Measurements from ENCODE around the gene PNPLA7. TPM values are rescaled to one million over a fixed set of nuclear protein-coding genes. Genes with fewer than 3 reads are reported as not detected.

The PNPLA7 gene
- total and polyA plus RNA-seq, 10 of the 15 experiments (the other 5 are each of a cell fraction or from before 2014, with no cell fraction given) = 0.04 to 0.85 (median 0.19) TPM; not detected in 1

GRCh38 chr9:137522746-137523455 is 27.3 kb downstream of the PNPLA7 start (continued):
- TF ChIP-seq BCLAF1 (IDR thresholded peaks at IDR 0.05) = no peak

GRCh38 chr9:137521405-137521985 is 28.7 kb downstream of the PNPLA7 start:
- RAD21 ChIA-PET (ENCODE audit: unreplicated experiment) = no interaction called here
- Histone ChIP-seq H3K9ac (ENCODE audit: control insufficient read depth, insufficient read depth, low read length) (no peak overlapping the region), H2AFZ (ENCODE audit: control insufficient read depth, low read depth, low read length) (no peak overlapping the region), H3K4me1 (ENCODE audit: control insufficient read depth, insufficient read depth, low read length) (no peaks in the 10 kb centered on the region), H3K4me2 (ENCODE audit: control insufficient read depth, insufficient read depth) (no peak overlapping the region), H3K36me3 (ENCODE audit: control insufficient read depth in 2 of 2, insufficient read depth in 2 of 2, low read length in 1 of 2) (no peaks in the 10 kb centered on the region), H3K27ac (ENCODE audit: control insufficient read depth, insufficient read depth) (no peak overlapping the region), H3K4me3 (no peak overlapping the region), H3K27me3 (replicated peaks in 1 of 2; ENCODE audit: control insufficient read depth in 2 of 2, insufficient read depth in 2 of 2, low read length in 1 of 2) (no peaks in the 10 kb centered on the region), H4K20me1 (ENCODE audit: control insufficient read depth, insufficient read depth) (no peaks in the 10 kb centered on the region), H3K9me3 (replicated peaks; ENCODE audit: control insufficient read depth, insufficient read depth, low read length) (no peaks in the 10 kb centered on the region), H3K79me2 (ENCODE audit: control insufficient read depth, insufficient read depth, low read length) (no peaks in the 10 kb centered on the region)
- no peak for FAIRE-seq
- intact Hi-C loops (cut with micrococcal nuclease; ENCODE audit: unreplicated experiment) = loop anchor here (10.0 kb wide), 2 partner anchors 57 to 227 kb away; no protein-coding TSS in a partner anchor
- no peak for ATAC-seq
- CTCF ChIA-PET = interaction anchor here (0.9 to 1.4 kb wide), 3 partner anchors 11 to 13 kb away, joined by 3 to 5 read pairs (median 3); no protein-coding TSS in a partner anchor
- in situ Hi-C loops (cut with MboI) = no loop called here
- no peak for DNase-seq (ENCODE audit: low read depth, low spot score)
- POLR2A ChIA-PET = no interaction called here
- TF ChIP-seq ZZZ3 (IDR thresholded peaks at IDR 0.05; ENCODE audit: control insufficient read depth, insufficient read length, low read depth) (no peak), SUZ12 (IDR thresholded peaks at IDR 0.05; ENCODE audit: unreplicated experiment) (no peak), MAX (IDR thresholded peaks at IDR 0.05; ENCODE audit: low read depth, low read length) (no peak), FOS (IDR thresholded peaks at IDR 0.05; ENCODE audit: borderline replicate concordance, extremely low read depth, insufficient read length) (no peak), MLLT1 (IDR thresholded peaks at IDR 0.05) (no peak), BRCA1 (IDR thresholded peaks at IDR 0.05; ENCODE audit: low read depth, low read length) (no peak), LARP7 (IDR thresholded peaks at IDR 0.05) (no peak)
- no TSS peak for BruUV-seq (replicated peaks)
- SMC1A ChIA-PET (ENCODE audit: uncharacterized antibody, unreplicated experiment) = no interaction called here
- WGBS (ENCODE audit: insufficient coverage, insufficient replicate concordance, low lambda C conversion rate, missing lambda C conversion rate) = 78% methylated on average over 18 of the region's 18 CpGs

All from GM12878 (cell line).